IMR-90 (cell line): ENCODE results near the gene TRIM75. TPM values are rescaled to one million over a fixed set of nuclear protein-coding genes. Genes with fewer than 3 reads are reported as not detected.

Experiments
- ATAC-seq: fragments of 200-7000 bp; cut with Tn5 transposase; 2 replicates; pipeline ENCODE4 v1.9.1; 2020; ENCODE audit warnings: low read depth, mild to moderate bottlenecking, moderate library complexity
- BruUV-seq: library from RNA; stranded (reverse); fragments of 400-500 nt; replicated peaks from 2 replicates; lab custom pipeline; 2021; lab: Mats Ljungman, UMichigan
- CTCF ChIA-PET: fragments of 300-600 bp; formaldehyde crosslinking; extraction: SDS; loops from one replicate; lab custom pipeline; 2021; ENCODE audit warnings: antibody characterized with exemption; lab: Yijun Ruan, JAX
- POLR2A ChIA-PET: fragments of 300-600 bp; sonication (Branson Sonifier 250); formaldehyde crosslinking; loops from one replicate; lab custom pipeline; 2022; ENCODE audit warnings: antibody characterized with exemption; ENCODE audit not compliant: unreplicated experiment; lab: Charles Lee
- DNase-seq: peaks from one replicate; pipeline ENCODE4 v3.0.0; 2013
- H2AFZ ChIP-seq: replicated peaks from 2 replicates; pipeline ENCODE3; 2013; ENCODE audit warnings: low read length, mild to moderate bottlenecking; ENCODE audit not compliant: poor library complexity
- H2AK5ac ChIP-seq: 2 replicates; pipeline ENCODE4 v1.6.1; 2013; ENCODE audit warnings: low read depth, low read length, inconsistent platforms
- H2AK9ac ChIP-seq: replicated peaks from 2 replicates; pipeline ENCODE3; 2013; ENCODE audit warnings: mild to moderate bottlenecking, low read depth, low read length, moderate library complexity; ENCODE audit not compliant: poor library complexity
- H2BK120ac ChIP-seq: 2 replicates; pipeline ENCODE4 v1.6.1; 2013; ENCODE audit warnings: low read depth, low read length, inconsistent platforms
- H2BK15ac ChIP-seq: 3 replicates; pipeline ENCODE4 v1.6.1; 2013; ENCODE audit warnings: low read depth, low read length, inconsistent platforms
- H2BK20ac ChIP-seq: 2 replicates; pipeline ENCODE4 v1.6.1; 2013; ENCODE audit warnings: low read depth, mild to moderate bottlenecking, inconsistent platforms, low read length, moderate library complexity
- H2BK5ac ChIP-seq: 2 replicates; pipeline ENCODE4 v1.6.1; 2013; ENCODE audit warnings: mild to moderate bottlenecking, low read depth, low read length, inconsistent platforms; ENCODE audit not compliant: poor library complexity, severe bottlenecking
- H3K14ac ChIP-seq: replicated peaks from 2 replicates; pipeline ENCODE4 v1.6.1; 2013; ENCODE audit warnings: low read depth, low read length, inconsistent platforms
- H3K18ac ChIP-seq: 2 replicates; pipeline ENCODE4 v1.6.1; 2013; ENCODE audit warnings: low read depth, low read length, control low read depth
- H3K23ac ChIP-seq: 2 replicates; pipeline ENCODE4 v1.6.1; 2013; ENCODE audit warnings: low read depth, low read length, inconsistent platforms
- H3K27ac ChIP-seq: 2 replicates; pipeline ENCODE4 v1.5.1; 2013; ENCODE audit warnings: mild to moderate bottlenecking, control low read depth, low read length; ENCODE audit not compliant: insufficient read depth
- H3K27me3 ChIP-seq: 2 replicates; pipeline ENCODE4 v1.6.1; 2013; ENCODE audit warnings: low read length; ENCODE audit not compliant: control insufficient read depth, insufficient read depth
- H3K36me3 ChIP-seq: 2 replicates; pipeline ENCODE4 v1.6.1; 2013; ENCODE audit warnings: low read length, mixed read lengths; ENCODE audit not compliant: control insufficient read depth, insufficient read depth
- H3K4ac ChIP-seq: 2 replicates; pipeline ENCODE4 v1.6.1; 2013; ENCODE audit warnings: low read depth, low read length, inconsistent platforms
- H3K4me1 ChIP-seq: 2 replicates; pipeline ENCODE4 v1.6.1; 2013; ENCODE audit warnings: low read length, mixed read lengths; ENCODE audit not compliant: control insufficient read depth, insufficient read depth
- H3K4me2 ChIP-seq: 2 replicates; pipeline ENCODE4 v1.6.1; 2013; ENCODE audit warnings: low read depth, mild to moderate bottlenecking, control low read depth, low read length, moderate library complexity
- H3K4me3 ChIP-seq: 2 replicates; pipeline ENCODE4 v1.5.1; 2013; ENCODE audit warnings: low read depth, mild to moderate bottlenecking, control low read depth, low read length, moderate library complexity; ENCODE audit not compliant: insufficient read depth
- H3K56ac ChIP-seq: 2 replicates; pipeline ENCODE4 v1.6.1; 2013; ENCODE audit warnings: low read length, inconsistent platforms; ENCODE audit not compliant: insufficient read depth; ENCODE audit errors: extremely low read depth
- H3K79me1 ChIP-seq, 2 experiments: 2 replicates each; pipeline ENCODE4 v1.6.1; 2013; ENCODE audit warnings: low read length in 2 of 2, inconsistent platforms in 1 of 2, low read depth in 1 of 2
- H3K9ac ChIP-seq: 2 replicates; pipeline ENCODE4 v1.6.1; 2013; ENCODE audit warnings: low read depth, low read length, control low read depth
- H3K9me1 ChIP-seq: 2 replicates; pipeline ENCODE4 v1.6.1; 2013; ENCODE audit warnings: low read length, inconsistent platforms; ENCODE audit not compliant: insufficient read depth
- H3K9me3 ChIP-seq: 2 replicates; pipeline ENCODE4 v1.6.1; 2013; ENCODE audit warnings: low read length; ENCODE audit not compliant: control insufficient read depth, insufficient read depth
- H4K20me1 ChIP-seq: 2 replicates; pipeline ENCODE4 v1.6.1; 2013; ENCODE audit warnings: low read length, inconsistent platforms; ENCODE audit not compliant: insufficient read depth
- H4K5ac ChIP-seq: 2 replicates; pipeline ENCODE4 v1.6.1; 2013; ENCODE audit warnings: mild to moderate bottlenecking, low read depth, low read length, control low read depth
- H4K8ac ChIP-seq, 2 experiments: 2 replicates each; pipeline ENCODE4 v1.6.1; 2013; ENCODE audit warnings: low read depth in 2 of 2, low read length in 2 of 2, control low read depth in 1 of 2, inconsistent platforms in 1 of 2
- H4K91ac ChIP-seq: 2 replicates; pipeline ENCODE4 v1.6.1; 2013; ENCODE audit warnings: low read depth, low read length, inconsistent platforms; ENCODE audit not compliant: insufficient read depth
- CHD1 ChIP-seq: IDR thresholded peaks from 2 replicates; pipeline ENCODE4 v1.6.1; 2012; ENCODE audit warnings: low read depth, low read length, improper control_type of control experiment
- MAZ ChIP-seq: IDR thresholded peaks from 2 replicates; pipeline ENCODE4 v1.6.1; 2012; ENCODE audit warnings: low read depth, mild to moderate bottlenecking, low read length, improper control_type of control experiment, moderate library complexity, borderline replicate concordance
- MXI1 ChIP-seq: IDR thresholded peaks from 2 replicates; pipeline ENCODE4 v1.6.1; 2012; ENCODE audit warnings: low read depth, mild to moderate bottlenecking, low read length, moderate library complexity, borderline replicate concordance
- NFE2L2 ChIP-seq: fragments of 150-350 bp; IDR thresholded peaks from 2 replicates; pipeline ENCODE4 v1.6.1; 2016; ENCODE audit warnings: low read depth, mild to moderate bottlenecking, low read length
- RFX5 ChIP-seq: IDR thresholded peaks from 2 replicates; pipeline ENCODE4 v1.8.0; 2012; ENCODE audit warnings: low read depth, mild to moderate bottlenecking, low read length, moderate library complexity
- SMC3 ChIP-seq: fragments of 150-350 bp; IDR thresholded peaks from 2 replicates; pipeline ENCODE4 v1.6.1; 2016; ENCODE audit warnings: low read depth, mild to moderate bottlenecking, antibody characterized with exemption, low read length, moderate library complexity
- WGBS, 2 experiments: methylation state at CpG; one replicate each; pipeline versions ENCODE4 v1.1.5 to v1.1.7; 2013; ENCODE audit warnings: missing lambda C conversion rate in 2 of 2; ENCODE audit not compliant: insufficient read length in 1 of 2; ENCODE audit errors: extremely low coverage in 2 of 2; 5-methylcytosine and 5-hydroxymethylcytosine counted together
- dilution Hi-C: fragments of 300-500 bp; cut with HindIII; formaldehyde crosslinking; loops from one replicate; pipeline ENCODE4 v1.14.3; 2018; ENCODE audit warnings: low sequenced_read_pairs; ENCODE audit not compliant: unreplicated experiment
- in situ Hi-C: fragments of 300-500 bp; cut with MboI; formaldehyde crosslinking; loops from 3 replicates; pipeline ENCODE4 v1.14.3; 2019; ENCODE audit warnings: low sequenced_read_pairs, inconsistent platforms, mixed read lengths
- intact Hi-C: fragments of 100-400 bp; cut with micrococcal nuclease; formaldehyde crosslinking; loops from 2 replicates; pipeline ENCODE4 v1.10.0; 2022
- polyA plus RNA-seq, 3 experiments: library from polyadenylated mRNA; depleted of rRNA; stranded (reverse); fragments of >200 nt; gene quantifications; 2 replicates each; pipeline ENCODE4 v1.2.3, GENCODE V29; 2012; ENCODE audit warnings: low replicate concordance in 1 of 3
- total RNA-seq: library from RNA; depleted of rRNA; stranded (reverse); fragments of >200 nt; gene quantifications from 2 replicates; pipeline ENCODE4 v1.2.3, GENCODE V29; 2012
- TF ChIP-seq, protein P1 (sequence below): fragments of 150-350 bp; IDR thresholded peaks from 2 replicates; pipeline ENCODE4 v1.6.1; 2017; ENCODE audit warnings: mild to moderate bottlenecking, antibody characterized with exemption, low read length, low read depth
- TF ChIP-seq, protein P2 (sequence below): conservative IDR thresholded peaks from 2 replicates; pipeline ENCODE4 v1.5.1; 2012; ENCODE audit warnings: mild to moderate bottlenecking, low read depth, low read length, improper control_type of control experiment

Gene TRIM75
- total and polyA plus RNA-seq, 2 of the 4 experiments (the other 2 are of a cell fraction), result not detected

DNA sequence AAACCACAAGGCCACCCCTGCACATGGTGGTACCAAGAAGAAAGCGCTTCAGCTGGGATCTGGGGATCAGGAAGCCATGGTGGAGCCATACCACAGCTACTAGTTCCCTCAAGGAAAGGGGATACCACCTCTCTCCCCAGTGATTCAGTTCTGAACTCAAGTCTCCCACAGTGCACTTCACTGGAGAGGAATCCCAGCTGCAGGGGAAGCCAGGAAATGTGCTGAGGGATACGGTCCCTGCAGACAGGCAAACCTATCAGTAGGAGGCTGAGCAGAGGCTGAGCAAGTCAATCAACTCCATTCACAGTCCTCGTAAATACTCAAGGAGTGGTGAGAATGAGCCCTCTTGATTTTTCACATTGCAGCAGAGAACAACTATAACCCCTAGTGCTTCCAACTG lies 48.0 kb downstream of the TRIM75 start:
- in situ Hi-C loops (no loop called here), dilution Hi-C loops (no loop called here), intact Hi-C loops (no loop called here)
- ATAC-seq, result no peak
- Histone ChIP-seq H2BK120ac (no peak overlapping the region), H2AK9ac (no peak overlapping the region), H4K91ac (no peak overlapping the region), H3K27me3 (no peaks in the 10 kb centered on the region), H2BK15ac (no peak overlapping the region), H3K9me3 (no peaks in the 10 kb centered on the region), H4K5ac (no peak overlapping the region), H3K4me3 (no peak overlapping the region), H2BK20ac (no peak overlapping the region), H3K56ac (no peak overlapping the region), H3K18ac (no peak overlapping the region), H3K27ac (no peak overlapping the region), H2AFZ (no peak overlapping the region), H4K20me1 (no peaks in the 10 kb centered on the region), H3K9ac (no peak overlapping the region), H3K79me1 (no peaks in the 10 kb centered on the region), H3K4me2 (no peak overlapping the region), H3K4me1 (no peaks in the 10 kb centered on the region), H3K4ac (no peak overlapping the region), H3K23ac (no peak overlapping the region), H3K36me3 (no peaks in the 10 kb centered on the region; the same call in none of the 2 replicates), H3K9me1 (no peaks in the 10 kb centered on the region), H3K14ac (no peak overlapping the region), H2AK5ac (no peak overlapping the region), H4K8ac (no peak overlapping the region), H2BK5ac (no peak overlapping the region)
- POLR2A ChIA-PET, result no interaction called here
- CTCF ChIA-PET, result no interaction called here
- no peak for DNase-seq
- TF ChIP-seq, protein P1, sequence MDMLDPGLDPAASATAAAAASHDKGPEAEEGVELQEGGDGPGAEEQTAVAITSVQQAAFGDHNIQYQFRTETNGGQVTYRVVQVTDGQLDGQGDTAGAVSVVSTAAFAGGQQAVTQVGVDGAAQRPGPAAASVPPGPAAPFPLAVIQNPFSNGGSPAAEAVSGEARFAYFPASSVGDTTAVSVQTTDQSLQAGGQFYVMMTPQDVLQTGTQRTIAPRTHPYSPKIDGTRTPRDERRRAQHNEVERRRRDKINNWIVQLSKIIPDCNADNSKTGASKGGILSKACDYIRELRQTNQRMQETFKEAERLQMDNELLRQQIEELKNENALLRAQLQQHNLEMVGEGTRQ, result no peak
- no peak for TF ChIP-seq CHD1
- no peak for TF ChIP-seq MAZ
- no peak for TF ChIP-seq MXI1
- TF ChIP-seq SMC3, result no peak
- TF ChIP-seq, protein P2, sequence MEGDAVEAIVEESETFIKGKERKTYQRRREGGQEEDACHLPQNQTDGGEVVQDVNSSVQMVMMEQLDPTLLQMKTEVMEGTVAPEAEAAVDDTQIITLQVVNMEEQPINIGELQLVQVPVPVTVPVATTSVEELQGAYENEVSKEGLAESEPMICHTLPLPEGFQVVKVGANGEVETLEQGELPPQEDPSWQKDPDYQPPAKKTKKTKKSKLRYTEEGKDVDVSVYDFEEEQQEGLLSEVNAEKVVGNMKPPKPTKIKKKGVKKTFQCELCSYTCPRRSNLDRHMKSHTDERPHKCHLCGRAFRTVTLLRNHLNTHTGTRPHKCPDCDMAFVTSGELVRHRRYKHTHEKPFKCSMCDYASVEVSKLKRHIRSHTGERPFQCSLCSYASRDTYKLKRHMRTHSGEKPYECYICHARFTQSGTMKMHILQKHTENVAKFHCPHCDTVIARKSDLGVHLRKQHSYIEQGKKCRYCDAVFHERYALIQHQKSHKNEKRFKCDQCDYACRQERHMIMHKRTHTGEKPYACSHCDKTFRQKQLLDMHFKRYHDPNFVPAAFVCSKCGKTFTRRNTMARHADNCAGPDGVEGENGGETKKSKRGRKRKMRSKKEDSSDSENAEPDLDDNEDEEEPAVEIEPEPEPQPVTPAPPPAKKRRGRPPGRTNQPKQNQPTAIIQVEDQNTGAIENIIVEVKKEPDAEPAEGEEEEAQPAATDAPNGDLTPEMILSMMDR, result no peak
- TF ChIP-seq RFX5, result no peak
- no peak for TF ChIP-seq NFE2L2
- no CpG with 5 or more reads among the region's 3 CpGs for WGBS, 2 experiments
- BruUV-seq, result no TSS peak
